LNCaP clone FGC (cell line): ENCODE data around the gene GRHL3.

Experiments used
- DNase-seq: peaks from one replicate; pipeline ENCODE4 v3.0.0-alpha.2; 2011; ENCODE audit warnings: low read depth
- H3K4me3 ChIP-seq: 2 replicates; pipeline ENCODE4 v1.5.1; 2011; ENCODE audit warnings: mild to moderate bottlenecking, low read depth, low read length, control low read depth
- CTCF ChIP-seq: IDR thresholded peaks from 2 replicates; pipeline ENCODE4 v1.5.1; 2012; ENCODE audit warnings: mild to moderate bottlenecking; ENCODE audit not compliant: control insufficient read depth, insufficient read depth; ENCODE audit errors: extremely low read depth

GRHL3 gene

GRCh38 chr1:24364605-24364974 is 45.4 kb downstream of the GRHL3 start:
- H3K4me3 ChIP-seq = no peak overlapping the region
- no peak for TF ChIP-seq CTCF
- DNase-seq = no peak

- no peak for DNase-seq
- H3K4me3 ChIP-seq = no peak overlapping the region
- no peak for TF ChIP-seq CTCF
Measured at GRCh38 chr1:24364975-24365678, 46.0 kb downstream of the GRHL3 start.

- no peak overlapping the region for H3K4me3 ChIP-seq
- no peak for DNase-seq
- TF ChIP-seq CTCF = no peak
Measured at GRCh38 chr1:24366707-24367106, 47.5 kb downstream of the GRHL3 start.

GRCh38 chr1:24369199-24369598 is 50.0 kb downstream of the GRHL3 start:
- H3K4me3 ChIP-seq = no peak overlapping the region
- TF ChIP-seq CTCF = no peak
- no peak for DNase-seq

GRCh38 chr1:24369801-24370200 is 50.6 kb downstream of the GRHL3 start:
- no peak for TF ChIP-seq CTCF
- DNase-seq = no peak
- no peak overlapping the region for H3K4me3 ChIP-seq

GRCh38 chr1:24373044-24373443 is 53.9 kb downstream of the GRHL3 start:
- DNase-seq = no peak
- TF ChIP-seq CTCF = no peak

GRCh38 chr1:24373710-24374109 is 54.6 kb downstream of the GRHL3 start:
- no peak for DNase-seq
- no peak overlapping the region for H3K4me3 ChIP-seq
- TF ChIP-seq CTCF = no peak

More at GRCh38 chr1:24373044-24373443, 53.9 kb downstream of the GRHL3 start:
- H3K4me3 ChIP-seq = no peak overlapping the region
